SU-DHL-6 (cell line): ENCODE data around the gene ACER3.
"Not testable (repeated sequence)": the region's sequence is repeated elsewhere in the genome, so short reads cannot be mapped to it uniquely, and the experiment has no call there.

ENCODE experiments used
- H2AFZ ChIP-seq: fragments of 200-600 bp; sonication (generic); 2 replicates; pipeline ENCODE4 v1.6.1; 2014; ENCODE audit warnings: low read depth, mild to moderate bottlenecking, moderate library complexity, mixed read lengths, antibody characterized with exemption, low read length; ENCODE audit not compliant: severe bottlenecking
- H3F3A ChIP-seq: fragments of 200-600 bp; shearing (Covaris generic); 2 replicates; pipeline ENCODE4 v1.6.0; 2016; ENCODE audit warnings: antibody characterized with exemption, mild to moderate bottlenecking; ENCODE audit not compliant: insufficient read depth
- H3K27ac ChIP-seq: fragments of 200-600 bp; sonication (generic); 2 replicates; pipeline ENCODE4 v1.5.1; 2016; ENCODE audit warnings: low read depth, mild to moderate bottlenecking, low read length, moderate library complexity, mixed read lengths
- H3K27me3 ChIP-seq: fragments of 200-600 bp; sonication (generic), shearing (Covaris generic); 2 replicates; pipeline ENCODE4 v1.6.0; 2014; ENCODE audit warnings: mild to moderate bottlenecking, low read length
- H3K36me3 ChIP-seq: fragments of 200-600 bp; sonication (generic); 2 replicates; pipeline ENCODE4 v1.6.1; 2014; ENCODE audit warnings: mild to moderate bottlenecking, low read length, mixed read lengths
- H3K4me2 ChIP-seq: fragments of 300-600, 200-600 bp; shearing (Covaris generic), sonication (generic); 2 replicates; pipeline ENCODE4 v1.6.0; 2014; ENCODE audit warnings: low read length, low read depth, mild to moderate bottlenecking; ENCODE audit not compliant: poor library complexity, severe bottlenecking
- H3K4me3 ChIP-seq: fragments of 200-600 bp; sonication (generic); 2 replicates; pipeline ENCODE4 v1.5.1; 2014; ENCODE audit warnings: antibody characterized with exemption, low read length, mild to moderate bottlenecking, mixed read lengths; ENCODE audit not compliant: insufficient read depth, poor library complexity, severe bottlenecking
- H3K79me2 ChIP-seq: fragments of 200-600 bp; sonication (generic); 2 replicates; pipeline ENCODE4 v1.6.1; 2014; ENCODE audit warnings: mild to moderate bottlenecking, low read length, moderate library complexity; ENCODE audit not compliant: insufficient read depth
- H3K9ac ChIP-seq: fragments of 200-600 bp; sonication (generic); 2 replicates; pipeline ENCODE4 v1.7.0; 2014; ENCODE audit warnings: mild to moderate bottlenecking, low read length
- H3K9me2 ChIP-seq: fragments of 200-600 bp; sonication (generic); replicated peaks from 2 replicates; pipeline ENCODE4 v1.6.1; 2014; ENCODE audit warnings: low read length; ENCODE audit not compliant: insufficient read depth
- H3K9me3 ChIP-seq: fragments of 200-600 bp; sonication (generic); 2 replicates; pipeline ENCODE4 v1.6.1; 2014; ENCODE audit warnings: low read length, mixed read lengths; ENCODE audit not compliant: insufficient read depth
- H4K20me1 ChIP-seq: fragments of 200-600 bp; sonication (generic); 2 replicates; pipeline ENCODE4 v1.6.1; 2014; ENCODE audit warnings: low read depth, mild to moderate bottlenecking, antibody characterized with exemption, low read length, moderate library complexity, mixed read lengths
- EZH2phosphoT487 ChIP-seq: fragments of 200-600 bp; sonication (generic), shearing (Covaris generic); conservative IDR thresholded peaks from 2 replicates; pipeline ENCODE4 v1.6.1; 2018; ENCODE audit warnings: mild to moderate bottlenecking, antibody characterized with exemption, low read length, moderate library complexity, mixed read lengths
- TF ChIP-seq, protein P1 (sequence below): fragments of 200-600 bp; sonication (generic); IDR thresholded peaks from one replicate; pipeline ENCODE4 v1.5.1; 2017; ENCODE audit warnings: antibody characterized with exemption, mild to moderate bottlenecking, low read length, moderate library complexity; ENCODE audit not compliant: insufficient read depth, poor library complexity, severe bottlenecking

The ACER3 gene

DNA sequence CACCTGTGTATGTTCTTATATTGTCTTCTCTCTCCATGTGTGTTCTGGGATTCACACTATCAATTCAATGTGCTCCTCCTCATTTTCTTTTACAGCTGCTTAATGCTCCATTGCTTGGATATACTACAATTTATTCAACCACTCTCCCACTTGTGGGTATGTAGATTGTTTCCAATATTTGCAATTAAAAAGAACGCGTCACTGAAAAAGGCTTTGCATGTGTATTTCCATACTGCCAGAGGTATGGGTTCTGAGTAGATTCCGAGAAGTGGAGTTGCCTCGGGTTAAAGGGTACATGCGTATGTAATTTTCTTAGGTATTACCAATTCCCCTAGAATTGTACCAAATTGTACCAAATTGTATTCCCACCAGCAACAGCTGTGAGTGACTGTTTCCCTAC is 199.1 kb downstream of the ACER3 start:
- no peaks in the 10 kb centered on the region for H3F3A ChIP-seq
- no peak overlapping the region for H3K4me2 ChIP-seq
- no peaks in the 10 kb centered on the region for H3K9me2 ChIP-seq
- H3K9ac ChIP-seq: no peak overlapping the region
- H3K27me3 ChIP-seq: no peaks in the 10 kb centered on the region
- TF ChIP-seq, protein P1, sequence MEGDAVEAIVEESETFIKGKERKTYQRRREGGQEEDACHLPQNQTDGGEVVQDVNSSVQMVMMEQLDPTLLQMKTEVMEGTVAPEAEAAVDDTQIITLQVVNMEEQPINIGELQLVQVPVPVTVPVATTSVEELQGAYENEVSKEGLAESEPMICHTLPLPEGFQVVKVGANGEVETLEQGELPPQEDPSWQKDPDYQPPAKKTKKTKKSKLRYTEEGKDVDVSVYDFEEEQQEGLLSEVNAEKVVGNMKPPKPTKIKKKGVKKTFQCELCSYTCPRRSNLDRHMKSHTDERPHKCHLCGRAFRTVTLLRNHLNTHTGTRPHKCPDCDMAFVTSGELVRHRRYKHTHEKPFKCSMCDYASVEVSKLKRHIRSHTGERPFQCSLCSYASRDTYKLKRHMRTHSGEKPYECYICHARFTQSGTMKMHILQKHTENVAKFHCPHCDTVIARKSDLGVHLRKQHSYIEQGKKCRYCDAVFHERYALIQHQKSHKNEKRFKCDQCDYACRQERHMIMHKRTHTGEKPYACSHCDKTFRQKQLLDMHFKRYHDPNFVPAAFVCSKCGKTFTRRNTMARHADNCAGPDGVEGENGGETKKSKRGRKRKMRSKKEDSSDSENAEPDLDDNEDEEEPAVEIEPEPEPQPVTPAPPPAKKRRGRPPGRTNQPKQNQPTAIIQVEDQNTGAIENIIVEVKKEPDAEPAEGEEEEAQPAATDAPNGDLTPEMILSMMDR: no peak
- no peak for TF ChIP-seq EZH2phosphoT487
- peaks cover 6% of the 10 kb centered on the region; the same call in 1 of the 2 replicates for H3K9me3 ChIP-seq
- no peak overlapping the region for H3K4me3 ChIP-seq
- no peaks in the 10 kb centered on the region for H4K20me1 ChIP-seq
- no peak overlapping the region for H2AFZ ChIP-seq
- H3K36me3 ChIP-seq: no peaks in the 10 kb centered on the region
- H3K27ac ChIP-seq: no peak overlapping the region
- no peaks in the 10 kb centered on the region for H3K79me2 ChIP-seq

- no peak overlapping the region for H2AFZ ChIP-seq
- TF ChIP-seq, protein P1: no peak
- no peak for TF ChIP-seq EZH2phosphoT487
Measured at GRCh38 chr11:77060234-77060633, 199.5 kb downstream of the ACER3 start.

DNA sequence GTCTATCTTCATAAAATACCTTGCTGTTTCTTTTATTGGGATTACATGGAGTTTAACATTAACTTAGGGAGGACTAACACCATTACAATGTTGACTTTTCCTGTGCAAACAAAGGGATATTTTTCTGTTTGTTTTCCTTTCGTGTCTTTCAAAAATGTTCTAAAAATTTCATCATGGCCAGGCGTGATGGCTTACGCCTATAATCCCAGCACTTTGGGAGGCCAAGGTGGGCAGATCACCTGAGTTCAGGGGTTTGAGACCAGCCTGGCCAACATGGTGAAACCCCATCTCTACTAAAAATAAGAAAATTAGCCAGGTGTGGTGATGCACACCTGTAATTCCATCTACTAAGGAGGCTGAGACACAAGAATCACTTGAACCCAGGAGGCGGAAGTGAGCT is 200.5 kb downstream of the ACER3 start:
- H3K4me2 ChIP-seq, H3K27ac ChIP-seq, H4K20me1 ChIP-seq, H3K79me2 ChIP-seq, H3F3A ChIP-seq, H3K9me3 ChIP-seq, H2AFZ ChIP-seq, H3K4me3 ChIP-seq, H3K9me2 ChIP-seq, H3K9ac ChIP-seq, H3K27me3 ChIP-seq, H3K36me3 ChIP-seq: not testable (repeated sequence)

More at GRCh38 chr11:77060234-77060633, 199.5 kb downstream of the ACER3 start:
- peaks cover 6% of the 10 kb centered on the region; the same call in 1 of the 2 replicates for H3K9me3 ChIP-seq
- H3K4me3 ChIP-seq: no peak overlapping the region
- H4K20me1 ChIP-seq: no peaks in the 10 kb centered on the region
- no peaks in the 10 kb centered on the region for H3K27me3 ChIP-seq
- no peaks in the 10 kb centered on the region for H3F3A ChIP-seq
- H3K9me2 ChIP-seq: no peaks in the 10 kb centered on the region
- no peaks in the 10 kb centered on the region for H3K79me2 ChIP-seq
- no peaks in the 10 kb centered on the region for H3K36me3 ChIP-seq
- no peak overlapping the region for H3K27ac ChIP-seq
- H3K4me2 ChIP-seq: no peak overlapping the region
- no peak overlapping the region for H3K9ac ChIP-seq

DNA sequence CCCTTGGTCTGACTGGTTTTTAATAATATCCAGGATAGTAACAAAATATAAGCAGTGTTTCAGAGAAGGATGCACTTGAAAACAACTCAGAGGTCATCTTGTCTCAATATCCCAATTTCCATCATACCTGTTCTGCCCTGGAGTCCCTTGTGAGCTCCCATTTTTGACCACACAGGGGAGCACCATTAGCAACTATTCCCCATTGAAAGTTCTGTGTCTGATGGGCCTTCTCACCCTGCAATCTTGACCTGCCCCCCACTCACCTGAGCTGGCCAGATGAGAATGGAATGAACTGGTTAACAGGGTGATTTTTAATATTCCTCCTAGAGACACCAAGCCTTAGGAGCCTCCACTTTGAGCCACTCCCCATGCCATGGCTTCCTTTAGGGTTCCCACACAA is 202.2 kb downstream of the ACER3 start:
- TF ChIP-seq, protein P1: no peak
- no peak for TF ChIP-seq EZH2phosphoT487
- no peaks in the 10 kb centered on the region for H3K9me3 ChIP-seq
- no peak overlapping the region for H3K9ac ChIP-seq
- H3K27me3 ChIP-seq: no peaks in the 10 kb centered on the region
- no peaks in the 10 kb centered on the region for H3K36me3 ChIP-seq
- H3F3A ChIP-seq: no peaks in the 10 kb centered on the region
- no peak overlapping the region for H3K4me3 ChIP-seq
- no peak overlapping the region for H2AFZ ChIP-seq
- no peaks in the 10 kb centered on the region for H4K20me1 ChIP-seq
- H3K79me2 ChIP-seq: no peaks in the 10 kb centered on the region
- no peaks in the 10 kb centered on the region for H3K9me2 ChIP-seq
- no peak overlapping the region for H3K27ac ChIP-seq
- H3K4me2 ChIP-seq: no peak overlapping the region
